PC-3 (cell line): ENCODE results near the gene SLC38A6.

Experiments
- CTCF ChIP-seq: fragments of 300-600 bp; sonication (generic); conservative IDR thresholded peaks from 2 replicates; pipeline ENCODE4 v1.5.1; 2017; ENCODE audit warnings: antibody characterized with exemption, low read depth, mild to moderate bottlenecking, low read length
- EZH2 ChIP-seq: fragments of 300-600 bp; sonication (generic); IDR thresholded peaks from one replicate; pipeline ENCODE4 v1.6.1; 2017; ENCODE audit warnings: antibody characterized with exemption, mild to moderate bottlenecking, low read length; ENCODE audit not compliant: unreplicated experiment
- EZH2phosphoT487 ChIP-seq: fragments of 300-600 bp; sonication (generic); IDR thresholded peaks from 2 replicates; pipeline ENCODE4 v1.6.1; 2018; ENCODE audit warnings: mild to moderate bottlenecking, antibody characterized with exemption, low read length, borderline replicate concordance

- no peak for TF ChIP-seq EZH2
- no peak for TF ChIP-seq CTCF
- no peak for TF ChIP-seq EZH2phosphoT487
These were observed 5.5 kb upstream of the SLC38A6 start for GRCh38 chr14:60975551-60975950.
